HG03342 (cell line): ENCODE measurements around the gene ACD.

ENCODE experiments used
- ATAC-seq: cut with Tn5 transposase; IDR thresholded peaks from one replicate; pipeline ENCODE4 v1.9.1; 2021; ENCODE audit warnings: mild to moderate bottlenecking, moderate library complexity; ENCODE audit not compliant: unreplicated experiment

ACD gene

DNA sequence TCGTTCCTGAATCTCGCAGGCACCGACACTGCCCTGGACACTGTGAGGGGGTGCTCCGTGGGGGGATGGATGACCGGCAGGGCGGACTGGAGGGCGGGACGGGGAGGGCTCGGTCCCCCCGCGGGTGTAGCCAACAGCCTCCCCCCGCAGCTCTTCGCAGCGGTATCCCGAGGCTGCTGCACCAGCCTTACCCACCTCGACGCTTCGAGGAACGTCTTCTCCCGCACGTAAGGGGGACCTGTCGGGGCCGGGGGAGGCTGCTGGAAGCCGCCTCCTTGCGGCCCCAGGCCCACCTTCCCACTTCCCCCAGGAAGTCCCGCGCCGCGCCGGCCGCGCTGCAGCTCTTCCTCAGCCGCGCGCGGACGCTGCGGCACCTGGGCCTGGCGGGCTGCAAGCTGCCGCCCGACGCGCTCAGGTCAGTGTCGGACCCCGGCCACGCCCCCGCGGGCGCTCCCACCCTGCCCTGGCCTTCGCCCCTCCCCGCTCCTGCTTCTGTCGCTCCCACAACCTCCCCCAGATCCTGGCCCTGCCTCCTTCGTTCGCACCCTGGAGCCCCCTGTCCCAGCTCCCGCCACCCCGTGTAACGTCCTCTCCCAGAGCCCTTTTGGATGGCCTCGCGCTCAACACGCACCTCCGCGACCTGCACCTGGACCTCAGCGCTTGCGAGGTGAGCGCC lies 11.8 kb downstream of the ACD start:
- no peak for ATAC-seq

GRCh38 chr16:67647681-67648080 lies 12.4 kb downstream of the ACD start:
- ATAC-seq = no peak

DNA sequence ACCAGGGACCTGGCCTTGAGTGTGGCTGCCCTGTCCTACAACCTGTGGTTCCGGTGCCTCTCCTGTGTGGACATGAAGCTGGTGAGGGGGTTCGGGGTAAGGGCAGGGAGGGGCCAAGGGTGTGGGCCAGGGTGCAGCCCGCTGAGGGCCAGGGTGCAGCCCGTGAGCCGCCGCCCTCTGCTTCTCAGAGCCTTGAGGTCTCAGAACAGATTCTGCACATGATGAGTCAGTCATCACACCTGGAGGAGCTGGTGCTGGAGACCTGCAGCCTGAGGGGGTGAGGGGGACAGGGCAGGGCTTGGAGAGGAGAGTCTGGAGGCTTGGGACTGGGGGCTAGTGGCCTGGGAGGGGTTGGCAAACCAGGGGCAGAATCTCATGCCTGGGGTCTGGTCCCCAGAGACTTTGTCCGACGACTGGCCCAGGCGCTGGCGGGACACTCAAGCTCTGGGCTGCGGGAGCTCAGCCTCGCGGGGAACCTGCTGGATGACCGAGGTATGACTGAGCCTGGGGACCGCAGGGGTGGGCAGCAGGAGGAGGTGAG lies 12.9 kb downstream of the ACD start:
- ATAC-seq = no peak

- ATAC-seq = peak; percentile 23
Measured at GRCh38 chr16:67645397-67646121, 14.5 kb downstream of the ACD start.

- ATAC-seq = no peak
Measured at GRCh38 chr16:67644038-67644437, 16.0 kb downstream of the ACD start.

DNA sequence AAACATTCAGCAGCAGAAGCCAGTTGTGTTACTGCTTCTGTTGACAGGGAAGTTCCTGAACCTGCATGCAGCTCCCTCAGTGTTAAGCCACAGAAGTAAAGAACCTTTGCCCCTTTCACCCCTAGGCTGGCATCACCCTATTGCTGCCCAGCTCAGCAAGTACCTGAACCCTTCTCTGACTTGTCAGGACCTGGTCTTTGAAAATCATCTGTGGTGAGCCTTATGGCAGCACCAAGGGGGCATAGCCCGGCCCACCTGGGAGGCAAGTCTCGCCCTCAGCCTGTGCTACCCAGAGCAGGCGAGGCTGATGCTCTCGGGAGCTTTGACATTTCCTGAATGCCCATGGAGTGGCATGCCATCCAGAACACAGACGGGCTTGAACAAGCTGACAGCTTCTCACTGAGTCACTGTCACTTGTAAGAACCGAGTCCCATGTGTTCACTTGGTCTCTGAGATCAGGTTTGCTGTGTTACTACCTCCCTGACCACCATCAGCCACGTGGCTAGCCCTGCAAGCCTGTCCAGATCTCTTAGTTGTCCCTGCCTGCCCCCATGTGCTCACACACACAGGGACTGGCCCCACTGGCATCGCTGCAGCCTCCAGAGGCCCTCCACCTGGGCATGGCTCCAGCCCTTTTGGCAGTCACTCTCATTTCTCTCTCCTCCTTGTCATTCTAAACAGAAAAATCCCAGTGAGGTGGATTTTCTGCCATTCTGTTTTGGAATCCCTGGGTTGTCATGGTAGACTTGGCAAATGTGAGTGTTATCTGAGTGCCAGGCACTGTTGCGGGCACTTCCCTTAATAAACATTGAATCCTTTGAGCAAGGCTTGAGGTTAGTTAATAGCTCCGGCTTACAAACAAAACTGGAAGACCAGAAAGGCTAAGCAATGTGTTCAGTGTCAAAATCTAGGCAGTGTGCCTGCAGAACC lies 18.0 kb downstream of the ACD start:
- ATAC-seq = no peak

- ATAC-seq = no peak
Measured at GRCh38 chr16:67637625-67638024, 22.4 kb downstream of the ACD start.

GRCh38 chr16:67636713-67637112 lies 23.3 kb downstream of the ACD start:
- no peak for ATAC-seq

- no peak for ATAC-seq
Measured at GRCh38 chr16:67632415-67633172, 27.5 kb downstream of the ACD start.

DNA sequence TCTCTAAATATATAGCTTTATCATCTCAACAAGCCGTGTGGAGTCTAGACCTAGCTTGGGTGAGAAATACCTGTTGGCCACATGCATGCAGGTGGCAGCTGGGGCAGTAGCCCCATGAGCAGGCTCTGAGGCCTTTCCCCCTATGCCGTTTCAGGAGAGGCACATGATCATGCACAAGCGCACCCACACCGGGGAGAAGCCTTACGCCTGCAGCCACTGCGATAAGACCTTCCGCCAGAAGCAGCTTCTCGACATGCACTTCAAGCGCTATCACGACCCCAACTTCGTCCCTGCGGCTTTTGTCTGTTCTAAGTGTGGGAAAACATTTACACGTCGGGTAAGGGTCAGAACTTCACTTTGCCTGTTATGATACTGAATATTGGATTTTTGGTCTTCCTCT lies 31.8 kb downstream of the ACD start:
- no peak for ATAC-seq

DNA sequence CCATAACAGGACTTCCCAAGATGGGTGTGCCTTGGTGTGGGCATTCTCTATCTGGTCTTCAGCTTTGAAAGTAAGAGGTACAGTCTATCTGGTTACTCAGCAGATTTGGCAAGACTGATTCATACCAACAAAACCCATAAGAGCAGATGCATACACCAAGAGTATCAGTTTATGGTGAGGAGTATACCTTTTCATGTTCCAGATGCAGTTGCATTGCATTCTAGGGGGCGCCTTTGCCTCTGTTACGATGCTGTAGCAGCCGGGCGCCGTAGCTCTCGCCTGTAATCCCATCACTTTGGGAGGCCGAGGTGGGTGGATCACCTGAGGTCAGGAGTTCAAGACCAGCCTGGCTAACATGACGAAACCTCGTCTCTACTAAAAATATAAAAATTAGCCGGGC lies 46.3 kb downstream of the ACD start:
- ATAC-seq = no peak

- ATAC-seq = no peak
Measured at GRCh38 chr16:67608364-67608763, 51.7 kb downstream of the ACD start.
